IPS DF 6.9 (cell line): Measurements from ENCODE around the gene CYP4V2.
"Not testable (repeated sequence)": the region's sequence is repeated elsewhere in the genome, so short reads cannot be mapped to it uniquely, and the experiment has no call there.

Source experiments
- DNase-seq: peaks from one replicate; pipeline ENCODE4 v3.0.0-alpha.2; 2013; ENCODE audit warnings: low read depth, low spot score
- H3K27ac ChIP-seq: one replicate; pipeline ENCODE4 v1.5.1; 2013; ENCODE audit warnings: low read length, control low read depth
- H3K27me3 ChIP-seq: 2 replicates; pipeline ENCODE4 v1.6.1; 2013; ENCODE audit warnings: mild to moderate bottlenecking, low read length; ENCODE audit not compliant: control insufficient read depth, insufficient read depth
- H3K36me3 ChIP-seq: 2 replicates; pipeline ENCODE4 v1.6.1; 2013; ENCODE audit warnings: low read length; ENCODE audit not compliant: control insufficient read depth, insufficient read depth
- H3K4me1 ChIP-seq: 2 replicates; pipeline ENCODE4 v1.6.1; 2013; ENCODE audit warnings: low read length; ENCODE audit not compliant: control insufficient read depth, insufficient read depth
- H3K4me3 ChIP-seq: 2 replicates; pipeline ENCODE4 v1.5.1; 2013; ENCODE audit warnings: mild to moderate bottlenecking, low read length
- H3K9me3 ChIP-seq: 2 replicates; pipeline ENCODE4 v1.6.1; 2013; ENCODE audit warnings: low read length, inconsistent platforms; ENCODE audit not compliant: control insufficient read depth, insufficient read depth
- WGBS: extraction: QIAGEN DNeasy Blood & Tissue Kit; methylation state at CpG from one replicate; pipeline ENCODE4 v1.1.7; 2013; ENCODE audit warnings: mixed read lengths, missing lambda C conversion rate; ENCODE audit not compliant: insufficient read length, insufficient coverage; 5-methylcytosine and 5-hydroxymethylcytosine counted together

Gene CYP4V2

GRCh38 chr4:186247062-186247752 is 55.8 kb downstream of the CYP4V2 start:
- H3K27me3 ChIP-seq, H3K4me1 ChIP-seq, H3K27ac ChIP-seq, H3K9me3 ChIP-seq, H3K36me3 ChIP-seq, DNase-seq: not testable (repeated sequence)
- peak overlapping the region; percentile 41; the same call in 1 of the 2 replicates for H3K4me3 ChIP-seq
- no CpG with 5 or more reads among the region's 9 CpGs for WGBS

GRCh38 chr4:186248643-186249042 is 57.3 kb downstream of the CYP4V2 start:
- no peak overlapping the region for H3K4me3 ChIP-seq
- no peak overlapping the region for H3K27ac ChIP-seq
- no peak for DNase-seq
- no CpG with 5 or more reads among the region's 1 CpG for WGBS
- H3K27me3 ChIP-seq: no peaks in the 10 kb centered on the region
- peaks cover 6% of the 10 kb centered on the region; the same call in 1 of the 2 replicates for H3K4me1 ChIP-seq
- no peaks in the 10 kb centered on the region for H3K9me3 ChIP-seq
- H3K36me3 ChIP-seq: peaks cover 4% of the 10 kb centered on the region; the same call in 1 of the 2 replicates

GRCh38 chr4:186249785-186250754 is 58.7 kb downstream of the CYP4V2 start:
- WGBS: no CpG with 5 or more reads among the region's 8 CpGs
- H3K36me3 ChIP-seq: no peaks in the 10 kb centered on the region; the same call in 1 of the 2 replicates
- H3K4me3 ChIP-seq: no peak overlapping the region
- H3K27me3 ChIP-seq: no peaks in the 10 kb centered on the region
- peaks cover 6% of the 10 kb centered on the region; the same call in 1 of the 2 replicates for H3K4me1 ChIP-seq
- peak overlapping the region; percentile 100 for H3K27ac ChIP-seq
- no peak for DNase-seq
- H3K9me3 ChIP-seq: no peaks in the 10 kb centered on the region

- no peaks in the 10 kb centered on the region for H3K36me3 ChIP-seq
- no peak overlapping the region for H3K4me3 ChIP-seq
- peak overlapping the region; percentile 100 for H3K27ac ChIP-seq
- DNase-seq: no peak
- no peaks in the 10 kb centered on the region for H3K27me3 ChIP-seq
- WGBS: no CpG with 5 or more reads among the region's 2 CpGs
- peaks cover 6% of the 10 kb centered on the region; the same call in 1 of the 2 replicates for H3K4me1 ChIP-seq
- H3K9me3 ChIP-seq: no peaks in the 10 kb centered on the region
Measured at GRCh38 chr4:186250760-186251159, 59.4 kb downstream of the CYP4V2 start.

- no peaks in the 10 kb centered on the region for H3K9me3 ChIP-seq
- H3K36me3 ChIP-seq: no peaks in the 10 kb centered on the region
- no peaks in the 10 kb centered on the region for H3K27me3 ChIP-seq
- no CpG with 5 or more reads among the region's 3 CpGs for WGBS
- no peak overlapping the region for H3K27ac ChIP-seq
- no peak for DNase-seq
- H3K4me3 ChIP-seq: no peak overlapping the region
- H3K4me1 ChIP-seq: peaks cover 6% of the 10 kb centered on the region; the same call in 1 of the 2 replicates
Measured at GRCh38 chr4:186255122-186255521, 63.8 kb downstream of the CYP4V2 start.

- no peaks in the 10 kb centered on the region for H3K9me3 ChIP-seq
- no peak overlapping the region for H3K27ac ChIP-seq
- no peak for DNase-seq
- no CpG with 5 or more reads among the region's 12 CpGs for WGBS
- no peaks in the 10 kb centered on the region for H3K27me3 ChIP-seq
- H3K4me3 ChIP-seq: no peak overlapping the region
- peaks cover 2% of the 10 kb centered on the region; the same call in 1 of the 2 replicates for H3K4me1 ChIP-seq
- no peaks in the 10 kb centered on the region for H3K36me3 ChIP-seq
Measured at GRCh38 chr4:186258216-186258811, 66.9 kb downstream of the CYP4V2 start.

GRCh38 chr4:186260117-186260503 is 68.7 kb downstream of the CYP4V2 start:
- Histone ChIP-seq H3K4me3 (no peak overlapping the region), H3K27me3 (no peaks in the 10 kb centered on the region), H3K4me1 (peaks cover 5% of the 10 kb centered on the region; the same call in 1 of the 2 replicates), H3K36me3 (no peaks in the 10 kb centered on the region), H3K9me3 (no peaks in the 10 kb centered on the region), H3K27ac (no peak overlapping the region)
- no peak for DNase-seq
- WGBS: no CpG with 5 or more reads among the region's 6 CpGs
